ENCODE data around the gene NUP85.
A peak's percentile ranks its signal among the peaks of the same experiment; 100 is the strongest.

NUP85 gene

DNA sequence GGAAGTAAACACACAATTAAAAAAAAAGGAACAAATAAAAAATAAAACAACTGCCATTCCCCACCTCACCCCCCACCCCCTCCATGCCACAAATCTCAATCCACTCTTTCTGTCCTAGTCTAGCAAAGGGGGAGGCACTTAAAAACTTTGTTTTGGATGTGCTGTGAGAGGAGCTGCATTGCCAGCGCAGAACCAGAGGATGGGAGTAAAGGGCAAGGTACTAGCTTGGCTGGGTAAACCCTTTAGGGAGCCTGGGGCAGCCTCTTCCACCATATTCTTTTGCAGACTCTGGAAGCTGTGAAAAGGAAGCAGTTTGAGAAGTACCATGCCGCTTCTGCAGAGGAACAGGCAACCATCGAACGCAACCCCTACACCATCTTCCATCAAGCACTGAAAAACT is 57.6 kb downstream of the NUP85 start:
- Histone ChIP-seq H3K9me3 (ENCODE audit: insufficient read depth, low read depth, low read length) (no peaks in the 10 kb centered on the region), H3K4me1 (ENCODE audit: insufficient read depth, low read length) (peaks cover 6% of the 10 kb centered on the region; the same call in 1 of the 2 replicates), H3K36me3 (ENCODE audit: insufficient read depth, low read depth, low read length) (peaks cover 45% of the 10 kb centered on the region), H3K27me3 (ENCODE audit: insufficient read depth, low read length) (no peaks in the 10 kb centered on the region), H3K9ac (ENCODE audit: low read depth, low read length) (peak overlapping the region; percentile 99; the same call in 1 of the 2 replicates), H3K4me3 (ENCODE audit: low read length) (peak overlapping the region; percentile 100), H3K27ac (ENCODE audit: low read length) (no peak overlapping the region)

- Histone ChIP-seq H3K27me3 (ENCODE audit: insufficient read depth, low read length) (no peaks in the 10 kb centered on the region; the same call in 1 of the 2 replicates), H3K36me3 (ENCODE audit: insufficient read depth, low read depth, low read length) (peaks cover 45% of the 10 kb centered on the region), H3K4me1 (ENCODE audit: insufficient read depth, low read length) (no peaks in the 10 kb centered on the region), H3K9me3 (ENCODE audit: insufficient read depth, low read depth, low read length) (no peaks in the 10 kb centered on the region), H3K4me3 (ENCODE audit: low read length) (no peak overlapping the region), H3K9ac (ENCODE audit: low read depth, low read length) (no peak overlapping the region), H3K27ac (ENCODE audit: low read length) (no peak overlapping the region)
Measured at GRCh38 chr17:75265614-75266315, 60.3 kb downstream of the NUP85 start.

DNA sequence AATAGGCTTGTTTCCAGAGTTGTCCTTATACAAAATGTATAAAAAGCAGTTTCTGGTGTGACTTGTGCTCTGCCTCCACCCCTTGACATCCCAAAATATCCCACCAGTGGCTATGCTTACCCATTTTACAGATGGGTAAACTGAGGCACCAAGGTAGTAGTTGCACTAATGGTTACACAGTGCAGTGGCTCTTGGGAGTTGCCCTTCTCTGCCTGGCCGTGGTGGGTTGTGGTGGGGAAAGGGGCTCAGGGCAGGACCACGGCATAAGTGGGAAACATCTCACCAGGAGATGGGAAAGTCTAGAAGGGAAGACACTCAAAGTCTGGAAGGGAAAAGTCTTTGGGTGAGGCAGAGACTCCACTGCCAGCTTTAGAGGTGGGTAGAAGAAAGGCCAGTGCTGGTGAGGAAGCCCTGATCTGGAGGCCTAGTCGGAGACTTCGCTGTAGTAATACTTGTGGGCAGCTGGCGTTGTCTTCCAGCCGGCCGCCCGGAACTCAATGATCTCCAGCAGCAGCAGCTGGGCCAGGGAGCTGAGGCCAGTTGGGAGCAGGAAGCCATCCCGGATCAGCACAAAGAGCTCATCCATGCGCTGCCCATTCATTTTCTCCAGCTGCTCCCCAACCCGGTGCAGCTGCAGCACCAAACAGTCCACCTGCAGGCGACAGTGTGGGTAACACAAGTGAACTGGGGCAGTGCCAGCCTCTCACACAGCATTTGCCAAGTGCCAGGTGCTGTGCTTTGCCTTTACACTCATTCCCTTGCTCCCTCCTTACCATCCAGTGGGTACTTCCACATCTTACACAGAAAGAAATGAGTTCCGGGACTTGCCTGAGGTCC is 61.1 kb downstream of the NUP85 start:
- no peaks in the 10 kb centered on the region for H3K4me1 ChIP-seq (ENCODE audit: insufficient read depth, low read length)
- H3K27me3 ChIP-seq (ENCODE audit: insufficient read depth, low read length): no peaks in the 10 kb centered on the region; the same call in 1 of the 2 replicates
- H3K9me3 ChIP-seq (ENCODE audit: insufficient read depth, low read depth, low read length): no peaks in the 10 kb centered on the region
- H3K9ac ChIP-seq (ENCODE audit: low read depth, low read length): no peak overlapping the region
- no peak overlapping the region for H3K4me3 ChIP-seq (ENCODE audit: low read length)
- no peak overlapping the region for H3K27ac ChIP-seq (ENCODE audit: low read length)
- H3K36me3 ChIP-seq (ENCODE audit: insufficient read depth, low read depth, low read length): peaks cover 45% of the 10 kb centered on the region

GRCh38 chr17:75267153-75267410 is 61.6 kb downstream of the NUP85 start:
- Histone ChIP-seq H3K9ac (ENCODE audit: low read depth, low read length) (no peak overlapping the region), H3K27ac (ENCODE audit: low read length) (no peak overlapping the region)

GRCh38 chr17:75267411-75268232 is 62.1 kb downstream of the NUP85 start:
- no peaks in the 10 kb centered on the region; the same call in 1 of the 2 replicates for H3K27me3 ChIP-seq (ENCODE audit: insufficient read depth, low read length)
- H3K36me3 ChIP-seq (ENCODE audit: insufficient read depth, low read depth, low read length): peaks cover 45% of the 10 kb centered on the region
- H3K9ac ChIP-seq (ENCODE audit: low read depth, low read length): peak overlapping the region; percentile 28; the same call in 1 of the 2 replicates
- H3K4me3 ChIP-seq (ENCODE audit: low read length): no peak overlapping the region
- no peaks in the 10 kb centered on the region for H3K9me3 ChIP-seq (ENCODE audit: insufficient read depth, low read depth, low read length)
- H3K27ac ChIP-seq (ENCODE audit: low read length): no peak overlapping the region
- no peaks in the 10 kb centered on the region for H3K4me1 ChIP-seq (ENCODE audit: insufficient read depth, low read length)

More at GRCh38 chr17:75267153-75267410, 61.6 kb downstream of the NUP85 start:
- Histone ChIP-seq H3K9me3 (ENCODE audit: insufficient read depth, low read depth, low read length) (no peaks in the 10 kb centered on the region), H3K4me3 (ENCODE audit: low read length) (no peak overlapping the region), H3K27me3 (ENCODE audit: insufficient read depth, low read length) (no peaks in the 10 kb centered on the region; the same call in 1 of the 2 replicates), H3K4me1 (ENCODE audit: insufficient read depth, low read length) (no peaks in the 10 kb centered on the region), H3K36me3 (ENCODE audit: insufficient read depth, low read depth, low read length) (peaks cover 45% of the 10 kb centered on the region)

- Histone ChIP-seq H3K9me3 (ENCODE audit: insufficient read depth, low read depth, low read length) (no peaks in the 10 kb centered on the region), H3K27me3 (ENCODE audit: insufficient read depth, low read length) (no peaks in the 10 kb centered on the region; the same call in 1 of the 2 replicates), H3K36me3 (ENCODE audit: insufficient read depth, low read depth, low read length) (peaks cover 28% of the 10 kb centered on the region), H3K27ac (ENCODE audit: low read length) (no peak overlapping the region), H3K4me3 (ENCODE audit: low read length) (peak overlapping the region; percentile 90), H3K9ac (ENCODE audit: low read depth, low read length) (peak overlapping the region; percentile 86; the same call in 1 of the 2 replicates), H3K4me1 (ENCODE audit: insufficient read depth, low read length) (no peaks in the 10 kb centered on the region)
Measured at GRCh38 chr17:75269844-75270217, 64.4 kb downstream of the NUP85 start.

DNA sequence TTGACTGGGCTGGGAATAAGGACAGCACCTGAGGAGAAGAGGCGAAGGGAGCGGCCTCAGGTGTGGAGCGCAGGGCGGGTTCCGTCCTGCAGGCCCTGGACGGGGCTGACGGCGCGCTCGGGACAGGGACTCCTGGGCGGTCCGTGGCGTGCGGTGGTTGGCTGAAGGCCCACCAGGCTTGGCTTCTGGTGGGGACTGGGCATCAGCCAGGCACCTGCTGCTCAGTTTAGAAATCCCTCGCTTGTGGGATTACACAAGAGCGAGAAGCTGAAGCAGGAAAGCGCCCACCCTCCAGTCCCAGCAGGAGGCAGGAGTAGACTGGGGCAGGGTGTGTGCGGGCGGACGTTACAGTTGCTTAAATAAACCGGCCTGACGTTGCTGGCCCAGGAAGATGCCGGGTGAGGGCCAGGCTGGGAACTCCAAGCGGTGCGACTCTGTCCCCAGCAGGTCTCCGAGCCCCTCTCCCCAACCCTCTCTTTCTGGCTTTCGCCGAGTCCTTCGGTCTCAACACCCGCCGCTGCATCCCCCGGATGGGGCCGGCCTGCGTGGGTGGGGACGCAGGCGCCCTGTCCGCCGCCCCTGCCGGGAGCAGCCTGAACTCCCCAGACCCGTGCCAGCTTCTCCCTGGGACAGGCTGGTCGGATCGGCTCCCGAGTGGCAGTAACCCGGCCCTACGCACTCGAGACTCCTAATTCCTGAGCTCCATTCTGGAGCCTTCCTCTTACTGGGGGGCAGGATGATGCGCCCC is 64.9 kb downstream of the NUP85 start:
- H3K27me3 ChIP-seq (ENCODE audit: insufficient read depth, low read length): no peaks in the 10 kb centered on the region; the same call in 1 of the 2 replicates
- no peaks in the 10 kb centered on the region for H3K4me1 ChIP-seq (ENCODE audit: insufficient read depth, low read length)
- no peak overlapping the region for H3K27ac ChIP-seq (ENCODE audit: low read length)
- peak overlapping the region; percentile 86 for H3K9ac ChIP-seq (ENCODE audit: low read depth, low read length)
- peaks cover 26% of the 10 kb centered on the region for H3K36me3 ChIP-seq (ENCODE audit: insufficient read depth, low read depth, low read length)
- H3K9me3 ChIP-seq (ENCODE audit: insufficient read depth, low read depth, low read length): no peaks in the 10 kb centered on the region
- peak overlapping the region; percentile 90 for H3K4me3 ChIP-seq (ENCODE audit: low read length)

- Histone ChIP-seq H3K27ac (ENCODE audit: low read length) (no peak within 1 kb of the TSS), H3K4me1 (ENCODE audit: insufficient read depth, low read length) (no peaks in the 10 kb centered on the region), H3K36me3 (ENCODE audit: insufficient read depth, low read depth, low read length) (peaks cover 21% of the 10 kb centered on the region), H3K9me3 (ENCODE audit: insufficient read depth, low read depth, low read length) (no peaks in the 10 kb centered on the region), H3K9ac (ENCODE audit: low read depth, low read length) (peak within 1 kb of the TSS; percentile 86), H3K27me3 (ENCODE audit: insufficient read depth, low read length) (no peaks in the 10 kb centered on the region; the same call in 1 of the 2 replicates), H3K4me3 (ENCODE audit: low read length) (peak within 1 kb of the TSS; percentile 90)
Measured at GRCh38 chr17:75270966-75271232, 65.4 kb downstream of the NUP85 start, which contains the start of gene MIF4GD. MIF4GD (minus strand) TSS chr17:75271231; CDS start chr17:75270195, 1,036 bp downstream.

DNA sequence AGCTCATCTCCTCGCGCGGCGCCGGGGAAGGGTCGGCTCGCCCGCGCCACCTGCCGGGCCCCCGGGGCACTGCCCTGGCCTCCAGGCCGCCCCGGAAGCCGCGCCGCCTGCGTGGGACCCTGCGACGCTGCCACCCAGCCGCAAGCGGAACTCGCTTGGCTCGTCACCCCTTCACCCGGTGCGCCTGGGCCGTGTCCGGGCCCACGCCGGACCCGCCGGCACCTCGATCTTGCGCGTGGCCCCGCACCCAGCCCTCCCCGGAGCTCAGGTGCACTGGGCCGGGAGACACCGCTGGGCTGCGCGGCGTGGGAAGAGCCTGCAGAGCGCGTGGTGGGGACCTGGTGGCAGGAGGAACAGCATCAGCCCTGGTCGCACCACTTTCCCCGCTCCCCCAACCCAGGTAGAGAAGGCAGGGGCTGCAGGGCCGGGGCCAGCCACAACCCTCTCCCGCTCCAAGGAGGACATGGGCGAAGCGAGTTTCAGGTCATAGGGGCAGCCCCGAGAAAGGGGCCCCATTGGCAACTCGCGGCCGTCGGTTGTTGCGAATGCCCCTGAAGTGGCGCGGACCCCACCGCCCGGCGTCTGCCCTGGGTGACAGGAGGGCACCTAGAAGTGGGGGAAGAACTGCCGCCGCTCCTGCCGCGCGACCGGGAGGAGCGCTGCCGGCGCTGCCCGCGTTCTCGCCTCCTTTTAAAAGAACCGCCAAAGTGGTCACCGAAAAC is 65.9 kb downstream of the NUP85 start:
- no peaks in the 10 kb centered on the region for H3K4me1 ChIP-seq (ENCODE audit: insufficient read depth, low read length)
- H3K36me3 ChIP-seq (ENCODE audit: insufficient read depth, low read depth, low read length): peaks cover 16% of the 10 kb centered on the region
- peak overlapping the region; percentile 79 for H3K4me3 ChIP-seq (ENCODE audit: low read length)
- no peaks in the 10 kb centered on the region for H3K9me3 ChIP-seq (ENCODE audit: insufficient read depth, low read depth, low read length)
- no peaks in the 10 kb centered on the region; the same call in 1 of the 2 replicates for H3K27me3 ChIP-seq (ENCODE audit: insufficient read depth, low read length)
- peak overlapping the region; percentile 78 for H3K9ac ChIP-seq (ENCODE audit: low read depth, low read length)
- H3K27ac ChIP-seq (ENCODE audit: low read length): no peak overlapping the region

DNA sequence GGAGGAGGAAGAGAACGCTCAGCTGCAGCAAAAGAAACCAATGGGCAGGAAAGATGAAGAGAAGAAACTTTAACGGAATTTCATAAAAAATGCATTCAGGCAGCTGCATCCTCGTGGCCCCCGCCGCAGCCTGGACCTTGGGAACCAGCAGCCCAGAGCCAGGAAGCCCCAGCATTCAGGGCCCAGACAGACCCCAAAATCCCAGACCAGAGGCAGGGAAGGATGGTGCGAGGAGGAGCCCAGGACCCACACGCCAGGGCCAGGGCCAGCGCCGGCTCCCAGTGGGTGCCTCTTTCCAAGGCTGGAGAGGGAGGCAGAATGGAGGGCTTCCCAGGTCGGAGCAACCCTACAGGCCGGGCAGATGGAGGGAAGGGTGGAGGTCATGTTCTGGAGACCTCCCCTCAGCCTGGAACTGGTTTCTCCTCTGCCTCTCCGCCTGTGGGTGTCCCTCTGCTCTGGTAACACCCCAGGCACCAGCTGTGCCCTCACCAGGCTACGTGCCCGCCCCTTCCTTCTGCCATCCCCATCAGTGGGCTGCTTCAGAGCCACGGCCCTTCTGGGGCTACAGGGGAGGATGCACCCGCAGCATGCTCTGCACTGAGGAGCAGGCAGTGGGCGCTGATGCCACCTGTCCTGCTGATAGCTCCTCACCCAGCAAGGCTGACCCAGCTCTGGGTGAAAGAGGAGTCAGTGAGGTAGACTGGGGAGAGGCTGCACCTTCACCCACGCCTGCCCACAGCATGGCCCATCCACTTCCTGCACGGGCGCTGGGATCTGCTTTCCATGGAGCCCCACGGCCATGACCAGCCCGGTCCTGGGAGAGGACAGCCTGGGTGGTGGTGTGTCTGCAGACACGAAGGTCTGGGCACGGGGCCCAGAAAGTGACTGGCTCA is 66.7 kb downstream of the NUP85 start:
- peak overlapping the region; percentile 78; the same call in 1 of the 2 replicates for H3K9ac ChIP-seq (ENCODE audit: low read depth, low read length)
- H3K4me3 ChIP-seq (ENCODE audit: low read length): peak overlapping the region; percentile 79
- H3K36me3 ChIP-seq (ENCODE audit: insufficient read depth, low read depth, low read length): peaks cover 12% of the 10 kb centered on the region

More for the DNA sequence above, 66.7 kb downstream of the NUP85 start:
- H3K4me1 ChIP-seq (ENCODE audit: insufficient read depth, low read length): no peaks in the 10 kb centered on the region
- H3K9me3 ChIP-seq (ENCODE audit: insufficient read depth, low read depth, low read length): no peaks in the 10 kb centered on the region
- no peaks in the 10 kb centered on the region; the same call in 1 of the 2 replicates for H3K27me3 ChIP-seq (ENCODE audit: insufficient read depth, low read length)
- no peak overlapping the region for H3K27ac ChIP-seq (ENCODE audit: low read length)

All from iPS-20b (cell line).